ENCODE data around the gene ANKRD53.

DNA sequence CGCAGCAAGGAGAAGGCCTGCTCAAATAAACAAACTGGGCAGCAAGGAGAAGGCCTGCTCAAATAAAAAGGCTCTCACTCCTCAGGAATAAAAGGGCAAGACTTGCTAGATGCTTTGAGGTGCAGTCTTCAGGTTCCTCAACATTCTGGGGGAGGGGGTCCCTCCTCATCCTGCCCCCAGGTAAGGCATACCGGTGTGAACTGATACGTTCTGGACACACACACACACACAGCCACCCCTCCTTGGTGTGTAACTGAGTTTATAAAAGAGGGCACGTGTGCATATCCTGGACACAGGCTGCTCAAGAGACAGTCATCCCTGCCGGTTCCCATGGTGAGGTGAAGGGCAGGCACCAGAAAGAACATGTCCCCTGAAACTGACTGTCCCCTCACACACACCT, 11.8 kb downstream of the ANKRD53 start:
- TF ChIP-seq, protein P1, sequence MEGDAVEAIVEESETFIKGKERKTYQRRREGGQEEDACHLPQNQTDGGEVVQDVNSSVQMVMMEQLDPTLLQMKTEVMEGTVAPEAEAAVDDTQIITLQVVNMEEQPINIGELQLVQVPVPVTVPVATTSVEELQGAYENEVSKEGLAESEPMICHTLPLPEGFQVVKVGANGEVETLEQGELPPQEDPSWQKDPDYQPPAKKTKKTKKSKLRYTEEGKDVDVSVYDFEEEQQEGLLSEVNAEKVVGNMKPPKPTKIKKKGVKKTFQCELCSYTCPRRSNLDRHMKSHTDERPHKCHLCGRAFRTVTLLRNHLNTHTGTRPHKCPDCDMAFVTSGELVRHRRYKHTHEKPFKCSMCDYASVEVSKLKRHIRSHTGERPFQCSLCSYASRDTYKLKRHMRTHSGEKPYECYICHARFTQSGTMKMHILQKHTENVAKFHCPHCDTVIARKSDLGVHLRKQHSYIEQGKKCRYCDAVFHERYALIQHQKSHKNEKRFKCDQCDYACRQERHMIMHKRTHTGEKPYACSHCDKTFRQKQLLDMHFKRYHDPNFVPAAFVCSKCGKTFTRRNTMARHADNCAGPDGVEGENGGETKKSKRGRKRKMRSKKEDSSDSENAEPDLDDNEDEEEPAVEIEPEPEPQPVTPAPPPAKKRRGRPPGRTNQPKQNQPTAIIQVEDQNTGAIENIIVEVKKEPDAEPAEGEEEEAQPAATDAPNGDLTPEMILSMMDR (conservative IDR thresholded peaks at IDR 0.05), result no peak
- TF ChIP-seq EZH2 (IDR thresholded peaks at IDR 0.05; ENCODE audit: low read depth), result no peak
